ENCODE data around the gene KTN1.

GRCh38 chr14:55614304-55614703, 34.3 kb downstream of the KTN1 start:
- no peak for TF ChIP-seq CTCF (IDR thresholded peaks at IDR 0.05)
- TF ChIP-seq ZFX (IDR thresholded peaks at IDR 0.05; ENCODE audit: borderline replicate concordance), result no peak

Measured in 22Rv1 (cell line).